ENCODE data around the gene C10orf95.

DNA sequence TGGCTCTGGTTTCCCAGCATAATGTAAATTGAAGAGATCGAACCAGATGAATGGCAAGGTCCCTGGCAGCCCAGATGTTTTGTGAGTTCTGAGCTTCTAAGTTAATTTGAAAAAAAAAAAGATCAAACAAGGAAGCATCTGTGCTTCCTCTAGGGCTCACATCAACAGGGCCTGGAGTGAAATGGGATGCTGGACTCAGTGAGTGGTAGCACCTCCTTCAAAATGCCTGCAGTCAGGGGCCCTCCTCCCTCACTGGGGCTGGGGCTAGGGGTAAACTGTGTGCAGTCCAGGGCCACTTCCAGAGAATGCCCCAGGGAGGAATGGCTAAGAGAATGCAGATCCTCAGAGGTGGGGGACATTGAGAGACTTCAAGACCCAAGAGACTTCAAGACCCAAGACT, 13.0 kb downstream of the C10orf95 start:
- TF ChIP-seq, protein P1, sequence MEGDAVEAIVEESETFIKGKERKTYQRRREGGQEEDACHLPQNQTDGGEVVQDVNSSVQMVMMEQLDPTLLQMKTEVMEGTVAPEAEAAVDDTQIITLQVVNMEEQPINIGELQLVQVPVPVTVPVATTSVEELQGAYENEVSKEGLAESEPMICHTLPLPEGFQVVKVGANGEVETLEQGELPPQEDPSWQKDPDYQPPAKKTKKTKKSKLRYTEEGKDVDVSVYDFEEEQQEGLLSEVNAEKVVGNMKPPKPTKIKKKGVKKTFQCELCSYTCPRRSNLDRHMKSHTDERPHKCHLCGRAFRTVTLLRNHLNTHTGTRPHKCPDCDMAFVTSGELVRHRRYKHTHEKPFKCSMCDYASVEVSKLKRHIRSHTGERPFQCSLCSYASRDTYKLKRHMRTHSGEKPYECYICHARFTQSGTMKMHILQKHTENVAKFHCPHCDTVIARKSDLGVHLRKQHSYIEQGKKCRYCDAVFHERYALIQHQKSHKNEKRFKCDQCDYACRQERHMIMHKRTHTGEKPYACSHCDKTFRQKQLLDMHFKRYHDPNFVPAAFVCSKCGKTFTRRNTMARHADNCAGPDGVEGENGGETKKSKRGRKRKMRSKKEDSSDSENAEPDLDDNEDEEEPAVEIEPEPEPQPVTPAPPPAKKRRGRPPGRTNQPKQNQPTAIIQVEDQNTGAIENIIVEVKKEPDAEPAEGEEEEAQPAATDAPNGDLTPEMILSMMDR (IDR thresholded peaks at IDR 0.05) = no peak
- TF ChIP-seq POLR2A (IDR thresholded peaks at IDR 0.05) = no peak
